ENCODE results near the gene ADAMTS2.

DNA sequence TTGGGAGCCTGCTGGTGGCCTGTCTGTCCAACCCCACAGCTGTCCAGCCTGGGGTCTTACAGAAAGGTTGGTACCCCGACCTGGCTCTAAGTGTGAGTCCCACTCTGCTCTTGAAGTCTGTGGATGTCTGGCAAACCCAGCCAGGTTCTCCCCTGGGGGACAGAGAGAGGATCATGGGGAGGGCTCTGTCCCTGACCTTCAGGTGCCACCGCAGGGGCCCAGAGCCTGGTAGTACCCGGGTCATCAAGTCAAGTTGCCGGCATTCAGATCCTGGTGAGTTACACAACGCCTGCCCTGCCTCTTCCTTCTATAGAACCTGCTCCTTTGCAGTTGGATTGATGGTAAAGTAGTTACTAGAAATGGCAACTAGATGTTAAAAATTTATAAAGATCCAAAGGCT is 66.7 kb downstream of the ADAMTS2 start:
- TF ChIP-seq, protein P1, sequence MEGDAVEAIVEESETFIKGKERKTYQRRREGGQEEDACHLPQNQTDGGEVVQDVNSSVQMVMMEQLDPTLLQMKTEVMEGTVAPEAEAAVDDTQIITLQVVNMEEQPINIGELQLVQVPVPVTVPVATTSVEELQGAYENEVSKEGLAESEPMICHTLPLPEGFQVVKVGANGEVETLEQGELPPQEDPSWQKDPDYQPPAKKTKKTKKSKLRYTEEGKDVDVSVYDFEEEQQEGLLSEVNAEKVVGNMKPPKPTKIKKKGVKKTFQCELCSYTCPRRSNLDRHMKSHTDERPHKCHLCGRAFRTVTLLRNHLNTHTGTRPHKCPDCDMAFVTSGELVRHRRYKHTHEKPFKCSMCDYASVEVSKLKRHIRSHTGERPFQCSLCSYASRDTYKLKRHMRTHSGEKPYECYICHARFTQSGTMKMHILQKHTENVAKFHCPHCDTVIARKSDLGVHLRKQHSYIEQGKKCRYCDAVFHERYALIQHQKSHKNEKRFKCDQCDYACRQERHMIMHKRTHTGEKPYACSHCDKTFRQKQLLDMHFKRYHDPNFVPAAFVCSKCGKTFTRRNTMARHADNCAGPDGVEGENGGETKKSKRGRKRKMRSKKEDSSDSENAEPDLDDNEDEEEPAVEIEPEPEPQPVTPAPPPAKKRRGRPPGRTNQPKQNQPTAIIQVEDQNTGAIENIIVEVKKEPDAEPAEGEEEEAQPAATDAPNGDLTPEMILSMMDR (IDR thresholded peaks at IDR 0.05; ENCODE audit: borderline replicate concordance, extremely low read depth, low read length, poor library complexity, severe bottlenecking), result no peak
- no peak for TF ChIP-seq EZH2 (IDR thresholded peaks at IDR 0.05; ENCODE audit: borderline replicate concordance, low read depth, low read length, severe bottlenecking)

Data from DND-41 (cell line).